Muscle layer of duodenum (tissue), 2 donors: ENCODE data around the gene ZNF547.
A peak's percentile ranks its signal among the peaks of the same experiment; 100 is the strongest.
"Not testable (repeated sequence)": the region's sequence is repeated elsewhere in the genome, so short reads cannot be mapped to it uniquely, and the experiment has no call there.

Experiments
- H3K27ac ChIP-seq: one replicate; pipeline ENCODE4 v1.7.0; 2013; ENCODE audit warnings: mild to moderate bottlenecking, low read length
- H3K27me3 ChIP-seq: one replicate; pipeline ENCODE4 v1.7.0; 2013; ENCODE audit warnings: low read depth, mild to moderate bottlenecking, control low read depth, low read length
- H3K36me3 ChIP-seq, 2 donors: one replicate each; pipeline ENCODE4 v1.7.0; 2013; ENCODE audit warnings: low read length in 2 of 2, control low read depth in 1 of 2, mild to moderate bottlenecking in 1 of 2; ENCODE audit not compliant: insufficient read depth in 2 of 2, control insufficient read depth in 1 of 2
- H3K4me1 ChIP-seq, 2 donors: one replicate each; pipeline ENCODE4 v1.7.0; 2013; ENCODE audit warnings: low read length in 2 of 2, mild to moderate bottlenecking in 2 of 2, control low read depth in 1 of 2, moderate library complexity in 1 of 2; ENCODE audit not compliant: insufficient read depth in 2 of 2, control insufficient read depth in 1 of 2
- H3K4me3 ChIP-seq, 2 donors: one replicate each; pipeline ENCODE4 v1.7.0; 2013; ENCODE audit warnings: low read length in 2 of 2, low read depth in 1 of 2, mild to moderate bottlenecking in 1 of 2
- H3K9me3 ChIP-seq, 2 donors: one replicate each; pipeline ENCODE4 v1.7.0; 2013; ENCODE audit warnings: low read length in 2 of 2, control low read depth in 1 of 2, mild to moderate bottlenecking in 1 of 2; ENCODE audit not compliant: control insufficient read depth in 1 of 2
- donor health status: healthy.

ZNF547 gene

GRCh38 chr19:57374647-57375046 lies 11.3 kb downstream of the ZNF547 start:
- H3K4me3 ChIP-seq, result peak overlapping the region in 1 of 2 donors; percentile 19
- not testable (repeated sequence) for H3K27me3 ChIP-seq, H3K4me1 ChIP-seq, H3K27ac ChIP-seq
- peaks cover 27 to 39% of the 10 kb centered on the region in 2 donors for H3K9me3 ChIP-seq
- H3K36me3 ChIP-seq, result peaks cover 25 to 72% of the 10 kb centered on the region in 2 donors

GRCh38 chr19:57376151-57376550 lies 12.8 kb downstream of the ZNF547 start:
- no peaks in the 10 kb centered on the region for H3K4me1 ChIP-seq
- no peak overlapping the region for H3K27ac ChIP-seq
- H3K4me3 ChIP-seq, result no peak overlapping the region
- H3K9me3 ChIP-seq, result peaks cover 32 to 41% of the 10 kb centered on the region in 2 donors
- H3K27me3 ChIP-seq, result no peaks in the 10 kb centered on the region
- H3K36me3 ChIP-seq, result peaks cover 25 to 72% of the 10 kb centered on the region in 2 donors

- H3K27me3 ChIP-seq, result no peaks in the 10 kb centered on the region
- peak overlapping the region in 1 of 2 donors; percentile 37 for H3K4me3 ChIP-seq
- no peak overlapping the region for H3K27ac ChIP-seq
- no peaks in the 10 kb centered on the region for H3K4me1 ChIP-seq
- H3K9me3 ChIP-seq, result peaks cover 32 to 41% of the 10 kb centered on the region in 2 donors
- H3K36me3 ChIP-seq, result peaks cover 15 to 59% of the 10 kb centered on the region in 2 donors
Measured at GRCh38 chr19:57377498-57378146, 14.3 kb downstream of the ZNF547 start.

GRCh38 chr19:57380923-57381322 lies 17.6 kb downstream of the ZNF547 start:
- Histone ChIP-seq H3K4me1 (no peaks in the 10 kb centered on the region), H3K27me3 (no peaks in the 10 kb centered on the region), H3K36me3 (peaks cover 9 to 26% of the 10 kb centered on the region in 2 donors), H3K9me3 (peaks cover 30 to 32% of the 10 kb centered on the region in 2 donors), H3K4me3 (no peak overlapping the region), H3K27ac (no peak overlapping the region)

- no peaks in the 10 kb centered on the region for H3K4me1 ChIP-seq
- no peak overlapping the region for H3K4me3 ChIP-seq
- H3K9me3 ChIP-seq, result peaks cover 14 to 19% of the 10 kb centered on the region in 2 donors
- H3K27ac ChIP-seq, result no peak overlapping the region
- peaks cover 0 to 6% of the 10 kb centered on the region in 2 donors for H3K36me3 ChIP-seq
- no peaks in the 10 kb centered on the region for H3K27me3 ChIP-seq
Measured at GRCh38 chr19:57382806-57383488, 19.6 kb downstream of the ZNF547 start.

GRCh38 chr19:57389194-57389729 lies 25.9 kb downstream of the ZNF547 start:
- peaks cover 0 to 9% of the 10 kb centered on the region in 2 donors for H3K9me3 ChIP-seq
- peaks cover 0 to 17% of the 10 kb centered on the region in 2 donors for H3K4me1 ChIP-seq
- no peaks in the 10 kb centered on the region for H3K27me3 ChIP-seq
- H3K4me3 ChIP-seq, result peak overlapping the region; percentile 51 to 80
- H3K27ac ChIP-seq, result peak overlapping the region; percentile 86
- peaks cover 5 to 20% of the 10 kb centered on the region in 2 donors for H3K36me3 ChIP-seq

- Histone ChIP-seq H3K27ac (peak within 1 kb of the TSS; percentile 86), H3K4me1 (peaks cover 0 to 17% of the 10 kb centered on the region in 2 donors), H3K27me3 (no peaks in the 10 kb centered on the region), H3K9me3 (peaks cover 0 to 9% of the 10 kb centered on the region in 2 donors), H3K4me3 (peak within 1 kb of the TSS; percentile 51 to 80), H3K36me3 (peaks cover 9 to 26% of the 10 kb centered on the region in 2 donors)
Measured at GRCh38 chr19:57389730-57390598, 26.6 kb downstream of the ZNF547 start, which contains the start of gene ZNF548. Gene ZNF548 (plus strand): TSS chr19:57389854. CDS start chr19:57390100, 246 bp downstream.

- Histone ChIP-seq H3K4me3 (no peak overlapping the region), H3K4me1 (peaks cover 0 to 7% of the 10 kb centered on the region in 2 donors), H3K9me3 (peaks cover 23 to 52% of the 10 kb centered on the region in 2 donors), H3K27me3 (no peaks in the 10 kb centered on the region), H3K36me3 (peaks cover 38 to 82% of the 10 kb centered on the region in 2 donors), H3K27ac (no peak overlapping the region)
Measured at GRCh38 chr19:57395710-57396109, 32.4 kb downstream of the ZNF547 start.

GRCh38 chr19:57398868-57399267 lies 35.5 kb downstream of the ZNF547 start:
- no peaks in the 10 kb centered on the region for H3K27me3 ChIP-seq
- H3K4me3 ChIP-seq, result peak overlapping the region in 1 of 2 donors; percentile 51
- peaks cover 27 to 67% of the 10 kb centered on the region in 2 donors for H3K9me3 ChIP-seq
- H3K27ac ChIP-seq, result no peak overlapping the region
- H3K4me1 ChIP-seq, result no peaks in the 10 kb centered on the region
- peaks cover 37 to 86% of the 10 kb centered on the region in 2 donors for H3K36me3 ChIP-seq

- Histone ChIP-seq H3K4me1 (no peaks in the 10 kb centered on the region), H3K9me3 (peaks cover 10 to 47% of the 10 kb centered on the region in 2 donors), H3K27ac (no peak overlapping the region), H3K4me3 (peak overlapping the region in 1 of 2 donors; percentile 12), H3K27me3 (no peaks in the 10 kb centered on the region), H3K36me3 (peaks cover 4 to 37% of the 10 kb centered on the region in 2 donors)
Measured at GRCh38 chr19:57403737-57404563, 40.6 kb downstream of the ZNF547 start.
